ENCODE results near the gene SLC13A5.

DNA sequence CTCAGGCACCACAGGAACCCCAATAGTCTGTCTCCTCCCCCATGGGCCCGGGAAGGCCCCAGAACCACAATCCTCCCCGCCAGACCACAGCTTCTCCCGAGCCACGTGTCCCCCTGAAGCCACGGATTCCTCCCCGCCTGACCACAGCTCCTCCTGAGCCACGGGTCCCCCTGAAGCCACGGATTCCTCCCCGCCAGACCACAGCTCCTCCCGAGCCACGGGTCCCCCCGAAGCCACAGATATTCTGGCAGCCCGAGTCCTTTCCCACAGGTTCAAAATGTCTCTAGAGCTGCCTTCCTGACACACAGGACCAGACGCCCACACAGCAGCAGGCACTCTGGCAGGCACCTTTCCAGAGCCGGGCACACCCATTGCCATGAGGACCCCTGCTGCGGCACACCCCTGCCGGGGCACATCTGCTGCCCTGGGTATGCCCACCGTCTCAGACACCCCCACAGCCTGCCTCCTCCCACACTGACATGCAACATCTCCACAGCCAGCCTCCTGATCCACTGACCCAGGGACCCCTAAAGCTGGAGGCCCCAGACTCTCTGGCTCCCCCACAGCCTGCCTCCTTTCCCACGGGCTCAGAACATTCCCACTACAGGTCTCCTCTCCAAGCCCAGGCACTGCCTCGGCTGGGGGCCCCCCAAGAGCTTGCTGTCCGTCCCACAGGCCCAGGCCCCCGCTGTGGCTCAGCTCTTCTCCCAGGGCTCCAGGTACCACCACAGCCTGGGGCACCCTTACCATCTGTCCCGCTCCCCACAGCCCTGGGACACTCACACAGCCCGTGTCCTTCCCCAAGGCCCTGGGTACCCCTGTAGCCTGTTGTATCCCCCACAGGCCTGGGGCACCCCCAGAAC lies 74.9 kb downstream of the SLC13A5 start:
- TF ChIP-seq, protein P1, sequence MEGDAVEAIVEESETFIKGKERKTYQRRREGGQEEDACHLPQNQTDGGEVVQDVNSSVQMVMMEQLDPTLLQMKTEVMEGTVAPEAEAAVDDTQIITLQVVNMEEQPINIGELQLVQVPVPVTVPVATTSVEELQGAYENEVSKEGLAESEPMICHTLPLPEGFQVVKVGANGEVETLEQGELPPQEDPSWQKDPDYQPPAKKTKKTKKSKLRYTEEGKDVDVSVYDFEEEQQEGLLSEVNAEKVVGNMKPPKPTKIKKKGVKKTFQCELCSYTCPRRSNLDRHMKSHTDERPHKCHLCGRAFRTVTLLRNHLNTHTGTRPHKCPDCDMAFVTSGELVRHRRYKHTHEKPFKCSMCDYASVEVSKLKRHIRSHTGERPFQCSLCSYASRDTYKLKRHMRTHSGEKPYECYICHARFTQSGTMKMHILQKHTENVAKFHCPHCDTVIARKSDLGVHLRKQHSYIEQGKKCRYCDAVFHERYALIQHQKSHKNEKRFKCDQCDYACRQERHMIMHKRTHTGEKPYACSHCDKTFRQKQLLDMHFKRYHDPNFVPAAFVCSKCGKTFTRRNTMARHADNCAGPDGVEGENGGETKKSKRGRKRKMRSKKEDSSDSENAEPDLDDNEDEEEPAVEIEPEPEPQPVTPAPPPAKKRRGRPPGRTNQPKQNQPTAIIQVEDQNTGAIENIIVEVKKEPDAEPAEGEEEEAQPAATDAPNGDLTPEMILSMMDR (IDR thresholded peaks at IDR 0.05) = no peak
- no peak for TF ChIP-seq POLR2A (IDR thresholded peaks at IDR 0.05)
